KG1 (cell line): Measurements from ENCODE around the gene TCF12.

ENCODE experiments used
- DNase-seq: peaks from one replicate; lab custom pipeline; 2025; lab: John Stamatoyannopoulos, UW

Gene TCF12

GRCh38 chr15:57169643-57170042 lies 251.2 kb downstream of the TCF12 start:
- DNase-seq, result no peak

GRCh38 chr15:57171426-57171825 lies 253.0 kb downstream of the TCF12 start:
- no peak for DNase-seq

- no peak for DNase-seq
These were observed 254.5 kb downstream of the TCF12 start for GRCh38 chr15:57172925-57173324.

GRCh38 chr15:57183041-57183440 lies 264.6 kb downstream of the TCF12 start:
- no peak for DNase-seq

GRCh38 chr15:57183614-57184344 lies 265.3 kb downstream of the TCF12 start:
- DNase-seq, result no peak

- no peak for DNase-seq
These were observed 266.1 kb downstream of the TCF12 start for GRCh38 chr15:57184502-57184901.

GRCh38 chr15:57185507-57186074 lies 267.1 kb downstream of the TCF12 start:
- DNase-seq, result no peak

GRCh38 chr15:57189466-57189865 lies 271.0 kb downstream of the TCF12 start:
- no peak for DNase-seq

- no peak for DNase-seq
These were observed 271.8 kb downstream of the TCF12 start for GRCh38 chr15:57190208-57190607.

GRCh38 chr15:57193161-57193560 lies 274.7 kb downstream of the TCF12 start:
- DNase-seq, result no peak

- no peak for DNase-seq
These were observed 276.9 kb downstream of the TCF12 start for GRCh38 chr15:57195326-57195725.

- DNase-seq, result no peak
These were observed 278.4 kb downstream of the TCF12 start for GRCh38 chr15:57196865-57197264.

- no peak for DNase-seq
These were observed 279.7 kb downstream of the TCF12 start for GRCh38 chr15:57198131-57198530.

GRCh38 chr15:57198654-57199291 lies 280.3 kb downstream of the TCF12 start:
- no peak for DNase-seq

- DNase-seq, result no peak
These were observed 283.1 kb downstream of the TCF12 start for GRCh38 chr15:57201578-57201977.

GRCh38 chr15:57203906-57204305 lies 285.5 kb downstream of the TCF12 start:
- DNase-seq, result no peak

- no peak for DNase-seq
These were observed 286.8 kb downstream of the TCF12 start for GRCh38 chr15:57205027-57205855.

GRCh38 chr15:57205996-57206395 lies 287.6 kb downstream of the TCF12 start:
- no peak for DNase-seq

GRCh38 chr15:57213862-57214261 lies 295.4 kb downstream of the TCF12 start:
- DNase-seq, result no peak

- no peak for DNase-seq
These were observed 296.9 kb downstream of the TCF12 start for GRCh38 chr15:57215326-57215725.

GRCh38 chr15:57215881-57216280 lies 297.4 kb downstream of the TCF12 start:
- DNase-seq, result no peak

- no peak for DNase-seq
These were observed 297.8 kb downstream of the TCF12 start for GRCh38 chr15:57216288-57216687.
